SH-SY5Y (cell line): ENCODE measurements around the gene CAMKMT.
A peak's percentile ranks its signal among the peaks of the same experiment; 100 is the strongest.

Source experiments
- GATA2 ChIP-seq: IDR thresholded peaks from 2 replicates; pipeline ENCODE4 v1.6.1; 2011; ENCODE audit warnings: mild to moderate bottlenecking, low read depth, low read length
- GATA3 ChIP-seq: IDR thresholded peaks from 2 replicates; pipeline ENCODE4 v1.6.1; 2011; ENCODE audit warnings: low read depth, mild to moderate bottlenecking, low read length, moderate library complexity

The CAMKMT gene

DNA sequence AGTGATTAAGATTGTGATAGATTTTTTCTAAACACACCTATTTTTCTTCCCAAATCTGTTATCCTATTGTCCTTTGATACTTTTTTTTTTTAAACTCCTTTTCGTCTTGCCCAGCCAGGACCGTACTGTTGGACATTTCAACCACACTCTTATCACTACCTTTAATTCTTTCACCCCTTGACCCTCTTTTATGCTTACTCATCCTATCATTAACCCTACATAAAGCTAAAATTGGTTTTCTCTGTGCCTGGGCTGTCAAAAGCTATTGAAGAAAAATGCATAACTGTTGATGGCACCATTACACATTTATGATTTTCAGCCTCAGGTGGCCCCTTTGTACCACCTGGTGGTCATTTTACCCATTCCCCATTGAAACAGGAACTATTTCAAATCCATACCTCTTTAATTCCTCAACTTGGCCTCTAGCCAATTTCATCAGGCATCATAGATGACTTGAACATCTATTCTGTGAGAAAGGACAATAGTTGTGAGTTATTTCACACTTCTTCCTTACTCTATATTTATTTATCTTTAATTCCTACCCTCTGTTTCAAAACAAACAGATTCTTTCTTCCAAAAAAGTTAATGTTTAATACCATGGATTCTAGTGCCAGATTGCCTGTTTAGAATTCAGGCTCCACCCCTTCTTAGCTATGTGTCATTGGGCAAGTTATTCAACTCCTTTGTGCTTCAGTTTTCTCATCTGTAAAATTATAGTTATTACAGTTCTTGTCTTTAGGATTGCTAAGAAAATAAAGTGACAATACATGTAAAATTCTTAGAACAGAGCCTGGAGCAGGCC, 258.6 kb downstream of the CAMKMT start:
- TF ChIP-seq GATA2 (no peak), GATA3 (no peak)

DNA sequence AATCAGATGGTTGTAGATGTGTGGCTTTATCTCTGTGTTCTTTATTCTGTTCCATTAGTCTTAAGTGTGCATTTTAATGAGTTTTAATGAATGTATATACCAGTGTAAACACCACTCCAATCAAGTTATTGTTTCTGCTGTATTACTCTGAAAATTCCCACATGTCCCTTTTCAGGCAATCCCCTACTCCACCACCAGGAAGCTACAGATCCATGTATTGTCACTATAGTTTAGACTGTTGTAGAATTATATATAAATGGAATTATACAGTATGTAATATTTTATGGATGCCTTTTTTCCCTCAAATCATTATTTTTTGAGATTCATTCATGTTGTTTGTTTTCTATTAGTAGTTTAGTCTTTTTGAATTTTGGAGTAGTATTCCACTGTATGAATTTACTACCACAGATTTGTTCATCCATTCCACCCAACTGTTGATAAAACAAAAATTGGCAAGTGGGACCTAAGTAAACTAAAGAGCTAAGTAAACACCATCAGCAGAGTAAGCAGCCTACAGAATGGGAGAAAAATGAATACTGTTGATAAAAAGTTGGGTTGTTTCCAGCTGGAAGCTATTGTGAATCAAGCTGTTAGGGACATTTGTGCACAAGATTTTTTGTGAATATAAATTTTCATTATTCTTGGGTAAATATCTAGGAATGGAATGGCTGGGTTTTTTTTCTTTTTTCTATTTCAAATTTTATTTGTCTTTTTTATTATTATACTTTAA, 262.0 kb downstream of the CAMKMT start:
- TF ChIP-seq GATA2: no peak
- TF ChIP-seq GATA3: no peak

DNA sequence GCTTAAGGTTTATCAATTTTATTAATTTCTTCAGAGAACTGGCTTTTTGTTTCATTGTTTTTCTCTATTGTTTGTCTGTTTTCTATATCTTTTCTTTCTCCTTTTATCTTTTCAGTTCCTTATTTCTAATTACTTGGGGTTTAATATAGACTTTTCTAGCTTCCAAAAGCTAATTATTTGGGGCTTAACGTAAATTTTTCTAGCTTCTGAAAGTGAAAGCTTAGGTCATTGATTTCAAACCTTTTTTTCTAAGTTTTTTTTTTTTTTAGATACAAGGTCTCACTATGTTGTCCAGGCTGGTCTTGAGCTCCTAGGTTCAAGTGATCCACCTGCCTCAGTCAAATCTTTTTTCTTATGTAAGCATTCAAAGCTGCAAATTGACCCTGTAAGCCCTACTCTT, 266.6 kb downstream of the CAMKMT start:
- TF ChIP-seq GATA3 (no peak), GATA2 (no peak)

DNA sequence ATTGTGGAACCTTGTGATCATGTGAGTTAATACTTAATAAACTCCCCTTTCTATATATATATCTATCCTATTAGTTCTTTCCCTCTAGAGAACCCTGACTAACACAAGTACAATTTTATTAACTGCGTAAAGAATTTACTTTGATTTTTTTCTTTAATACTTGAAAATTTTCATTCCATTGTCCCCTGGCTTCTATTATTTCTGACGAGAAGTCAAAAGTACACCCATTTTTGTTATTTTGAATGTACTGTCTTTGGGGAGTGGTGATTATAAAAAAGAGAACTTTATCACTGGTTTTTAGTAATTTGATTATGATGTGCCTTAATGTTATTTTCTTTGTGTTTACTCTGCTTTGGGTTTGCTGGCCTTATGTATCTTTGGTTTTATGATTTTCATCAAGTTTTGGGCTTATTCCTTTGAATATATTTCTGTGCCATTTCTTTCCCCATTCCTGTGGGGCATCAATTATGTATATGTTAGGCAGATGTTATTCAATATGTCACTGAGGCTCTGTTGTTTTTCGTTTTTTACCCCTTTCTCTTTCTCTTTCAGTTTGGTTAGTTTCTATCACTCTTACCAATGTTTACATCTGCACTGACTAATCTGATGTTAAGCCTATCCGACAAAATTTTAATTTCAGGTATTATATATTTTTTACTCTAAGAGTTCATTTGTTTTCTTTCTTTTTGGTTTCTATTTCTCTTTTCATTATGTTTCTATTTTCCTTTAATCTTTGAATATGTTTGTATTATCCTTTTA, 271.4 kb downstream of the CAMKMT start:
- TF ChIP-seq GATA2 (no peak), GATA3 (no peak)

DNA sequence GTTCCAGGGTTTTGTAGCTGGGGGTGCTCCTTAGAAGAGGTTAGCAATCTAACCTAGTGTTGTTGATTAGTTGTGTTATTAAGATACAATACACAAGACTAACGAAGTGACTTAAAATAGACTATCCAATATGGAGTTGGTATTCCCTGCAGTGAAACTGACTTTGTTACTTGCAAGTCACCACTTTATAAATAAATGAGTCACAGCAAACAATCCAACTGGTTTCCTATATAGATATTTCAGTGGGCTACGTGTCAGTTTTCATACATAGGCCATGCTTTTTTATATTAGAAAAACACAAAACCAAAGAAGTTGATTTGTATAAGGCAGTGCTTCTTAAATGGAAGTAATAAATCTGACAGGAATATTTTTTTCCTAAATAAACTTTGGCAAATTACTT, 274.0 kb downstream of the CAMKMT start:
- TF ChIP-seq GATA3: no peak
- TF ChIP-seq GATA2: no peak

DNA sequence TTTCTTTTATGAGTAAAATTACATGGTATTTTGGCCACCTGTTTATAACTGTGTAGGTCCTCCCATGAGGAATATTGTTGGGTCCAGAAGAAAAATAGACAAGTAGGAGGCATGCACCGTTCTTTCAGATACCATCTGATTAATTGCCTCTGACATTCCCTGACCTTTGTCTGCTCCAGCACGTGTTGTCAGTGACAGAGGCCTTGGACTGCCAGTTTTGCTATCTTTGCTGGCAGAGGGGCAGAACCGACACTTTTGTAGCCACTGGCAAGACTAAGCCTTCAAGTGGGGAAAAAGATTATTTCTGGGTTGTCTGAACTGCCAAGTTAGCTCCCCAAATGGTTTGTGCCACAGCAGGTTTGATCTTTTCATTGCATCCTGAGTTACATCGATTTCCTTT, 276.9 kb downstream of the CAMKMT start:
- TF ChIP-seq GATA3 (peak; percentile 45; the same call in 1 of the 2 replicates), GATA2 (peak; percentile 86)

DNA sequence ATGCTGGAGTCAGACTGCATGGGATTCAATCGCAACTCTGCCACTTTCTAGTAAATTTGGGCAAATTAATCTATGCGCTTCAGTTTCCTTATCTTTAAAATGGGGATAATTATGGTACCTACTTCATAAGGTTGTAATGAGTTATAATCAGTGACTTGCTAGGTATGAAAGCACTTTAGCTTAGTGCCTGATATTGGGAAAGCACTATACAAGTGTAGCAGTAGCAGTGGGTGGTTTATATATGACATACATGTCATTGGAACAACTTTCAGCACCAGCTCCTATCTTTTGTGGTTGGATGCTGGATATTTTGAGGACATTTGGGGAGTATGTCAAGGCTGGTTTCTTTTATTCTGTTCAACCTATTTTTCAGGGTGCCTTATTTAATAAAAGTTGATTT, 277.7 kb downstream of the CAMKMT start:
- no peak for TF ChIP-seq GATA2
- TF ChIP-seq GATA3: no peak

DNA sequence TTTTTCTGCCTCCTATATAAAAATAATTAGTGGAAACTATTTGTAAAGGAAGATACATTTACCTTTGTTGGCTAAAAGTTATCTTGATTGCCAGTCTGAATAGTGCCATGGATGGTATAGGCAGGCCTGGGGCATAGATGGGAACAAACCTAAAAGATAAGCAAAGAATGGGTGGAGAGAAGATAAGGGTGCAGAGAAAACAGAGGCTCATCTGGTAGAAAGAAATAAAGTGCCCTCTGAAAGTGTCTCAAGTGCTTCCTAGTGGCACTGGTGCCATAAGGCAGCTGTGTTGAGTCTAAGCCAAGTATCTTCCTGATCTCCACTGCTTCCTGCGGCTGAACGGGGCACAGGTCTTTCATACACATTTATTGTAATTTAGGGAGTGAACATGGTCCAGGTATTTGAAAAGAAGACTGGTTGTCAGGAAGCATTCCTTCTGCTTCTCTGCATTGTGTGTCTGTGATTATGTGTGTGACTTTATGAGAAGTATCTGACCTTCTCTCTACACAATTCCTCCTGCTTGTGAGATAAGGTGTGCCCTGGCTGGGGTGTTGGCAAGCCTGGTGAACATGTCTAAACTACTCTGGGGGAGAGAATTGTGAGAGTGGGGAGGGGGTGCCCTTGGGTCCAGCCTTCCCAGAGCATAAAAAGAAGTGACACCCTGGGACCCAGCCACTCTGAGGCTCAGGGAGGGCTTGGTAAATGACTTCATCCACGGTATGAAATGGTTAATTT, 280.5 kb downstream of the CAMKMT start:
- peak; percentile 69 for TF ChIP-seq GATA3
- peak; percentile 82 for TF ChIP-seq GATA2

DNA sequence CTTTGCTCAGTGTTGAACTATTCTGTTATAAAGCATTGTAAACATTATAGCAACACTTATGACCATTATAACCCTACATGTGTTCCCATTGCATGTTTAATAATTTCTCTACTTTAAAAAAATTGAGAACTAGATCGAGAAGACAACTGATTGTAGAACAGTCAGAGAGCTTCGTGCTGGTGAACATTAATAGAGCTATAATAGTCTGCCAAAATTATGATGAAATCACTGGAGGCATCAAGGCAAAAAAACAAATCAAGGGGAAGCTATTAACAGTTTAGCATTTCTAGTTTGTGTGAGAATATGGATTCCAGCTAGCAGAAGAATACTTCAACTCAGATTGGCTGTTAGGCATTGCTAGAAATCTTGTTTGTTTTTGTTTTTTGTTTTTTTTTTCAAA, 284.2 kb downstream of the CAMKMT start:
- no peak for TF ChIP-seq GATA3
- no peak for TF ChIP-seq GATA2

DNA sequence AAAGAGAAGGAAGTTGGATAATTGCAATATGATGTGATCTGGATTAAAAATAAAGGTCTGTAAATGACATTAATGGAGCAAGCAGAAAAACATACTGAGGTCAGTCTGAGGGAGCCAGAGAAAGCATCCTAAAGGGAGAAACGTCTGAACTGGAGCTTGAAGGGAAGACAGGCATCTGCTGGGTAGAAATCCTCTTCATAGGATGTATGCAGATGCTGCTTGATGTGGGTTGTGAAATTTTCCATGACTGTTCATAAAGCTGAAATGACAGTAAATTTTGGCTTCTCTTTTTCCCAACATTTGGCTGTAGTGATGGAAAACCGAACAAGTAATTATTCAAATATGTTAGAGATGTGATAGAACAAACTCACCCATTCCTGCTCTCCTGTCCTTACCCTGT, 287.6 kb downstream of the CAMKMT start:
- TF ChIP-seq GATA3 (no peak), GATA2 (no peak)

DNA sequence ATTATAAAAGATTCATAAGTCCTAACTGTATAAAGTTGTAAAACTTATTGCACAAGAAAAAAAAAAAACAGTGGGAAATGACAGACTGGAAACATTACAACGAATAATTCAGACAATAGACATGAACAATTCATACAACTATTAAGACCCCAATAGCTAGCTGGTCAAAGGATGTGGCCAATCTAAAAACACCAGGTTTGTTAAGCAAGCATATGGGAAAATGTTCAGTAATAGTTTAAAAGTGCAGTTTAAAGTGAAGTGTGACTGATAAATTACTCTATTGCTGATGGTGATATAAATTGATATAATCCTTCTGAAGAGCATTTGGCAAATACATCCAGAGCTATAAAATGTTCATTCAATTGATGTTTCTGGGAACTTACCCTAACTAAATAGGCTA, 289.0 kb downstream of the CAMKMT start:
- no peak for TF ChIP-seq GATA3
- no peak for TF ChIP-seq GATA2

DNA sequence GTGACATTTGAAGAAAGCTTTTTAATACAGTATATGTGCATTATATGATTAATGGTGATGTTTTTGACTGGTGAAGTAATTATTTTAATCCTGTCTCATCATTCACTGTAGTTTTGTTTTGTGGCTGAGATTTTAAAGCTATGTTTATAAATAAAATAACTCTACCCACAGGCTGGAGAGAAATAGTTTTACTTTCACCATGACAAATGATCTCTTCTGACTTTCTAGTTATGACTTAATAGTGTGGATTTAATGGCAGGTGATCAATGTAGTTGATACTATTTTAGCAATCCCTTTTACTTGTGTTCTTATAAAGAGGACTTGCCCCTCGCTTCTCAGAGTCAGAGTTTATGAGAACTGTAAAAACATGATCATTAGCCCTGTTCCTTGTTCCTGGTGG, 290.2 kb downstream of the CAMKMT start:
- TF ChIP-seq GATA2 (no peak), GATA3 (no peak)

DNA sequence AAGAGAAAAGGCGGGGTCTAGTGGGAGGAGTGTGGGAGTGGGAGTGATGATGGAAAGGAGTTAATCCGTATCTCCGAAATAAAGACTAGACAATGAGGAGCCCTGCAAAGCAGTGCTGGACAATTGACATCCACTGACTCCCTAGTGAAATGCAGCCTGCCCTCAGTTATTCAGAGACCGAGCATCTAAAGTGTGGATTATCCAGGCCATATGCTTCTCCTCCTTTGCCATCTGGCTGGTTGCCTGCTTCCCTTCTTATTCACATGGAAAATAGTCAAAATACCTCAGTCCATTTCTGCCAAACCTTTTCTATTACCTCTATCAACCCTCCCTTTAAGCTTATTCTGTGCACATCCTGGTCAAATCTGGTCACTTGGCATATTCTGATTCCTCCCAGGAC, 291.0 kb downstream of the CAMKMT start:
- TF ChIP-seq GATA2 (no peak), GATA3 (no peak)

DNA sequence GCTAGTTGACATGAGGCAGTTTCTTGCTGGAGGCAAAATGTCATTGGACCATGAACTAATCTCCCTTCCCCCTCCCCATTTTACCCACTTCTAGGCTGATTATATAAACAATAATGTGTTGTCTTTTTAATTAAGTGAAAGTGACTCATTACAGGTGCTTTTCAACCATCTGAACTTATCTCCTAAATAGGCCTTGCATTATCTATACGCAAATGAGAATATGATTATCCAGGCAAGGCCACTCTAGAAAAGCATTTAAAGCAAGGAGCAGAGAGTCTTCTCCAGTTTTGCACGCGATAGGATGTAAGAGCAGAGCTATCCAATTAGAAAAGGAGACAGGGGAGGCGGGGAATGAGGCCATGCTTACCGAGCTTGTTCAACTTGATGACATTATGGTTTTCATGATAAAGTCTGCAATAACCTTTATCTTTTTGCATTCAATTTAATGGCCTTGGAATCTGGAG, 293.7 kb downstream of the CAMKMT start:
- TF ChIP-seq GATA2 (no peak), GATA3 (no peak)
